ENCODE data around the gene SLC44A1.

DNA sequence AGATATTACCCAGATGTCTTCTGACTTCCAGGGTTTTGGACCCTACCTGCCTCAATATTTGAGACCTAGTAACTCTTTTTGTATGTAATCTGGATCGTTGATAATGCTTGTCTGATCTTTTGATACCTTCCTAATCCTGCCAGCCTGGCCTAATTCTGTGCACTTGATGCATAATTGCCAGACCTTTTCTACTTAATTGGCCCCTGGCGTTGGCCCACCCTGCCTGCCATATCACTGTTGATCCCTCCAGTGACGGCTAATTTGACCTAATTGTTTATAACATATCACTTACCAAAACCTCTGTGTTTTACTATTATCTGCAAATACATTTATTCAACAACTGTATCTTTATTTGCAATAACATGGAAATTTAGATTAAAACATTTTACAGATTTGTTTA is 49.0 kb downstream of the SLC44A1 start:
- TF ChIP-seq, protein P1, sequence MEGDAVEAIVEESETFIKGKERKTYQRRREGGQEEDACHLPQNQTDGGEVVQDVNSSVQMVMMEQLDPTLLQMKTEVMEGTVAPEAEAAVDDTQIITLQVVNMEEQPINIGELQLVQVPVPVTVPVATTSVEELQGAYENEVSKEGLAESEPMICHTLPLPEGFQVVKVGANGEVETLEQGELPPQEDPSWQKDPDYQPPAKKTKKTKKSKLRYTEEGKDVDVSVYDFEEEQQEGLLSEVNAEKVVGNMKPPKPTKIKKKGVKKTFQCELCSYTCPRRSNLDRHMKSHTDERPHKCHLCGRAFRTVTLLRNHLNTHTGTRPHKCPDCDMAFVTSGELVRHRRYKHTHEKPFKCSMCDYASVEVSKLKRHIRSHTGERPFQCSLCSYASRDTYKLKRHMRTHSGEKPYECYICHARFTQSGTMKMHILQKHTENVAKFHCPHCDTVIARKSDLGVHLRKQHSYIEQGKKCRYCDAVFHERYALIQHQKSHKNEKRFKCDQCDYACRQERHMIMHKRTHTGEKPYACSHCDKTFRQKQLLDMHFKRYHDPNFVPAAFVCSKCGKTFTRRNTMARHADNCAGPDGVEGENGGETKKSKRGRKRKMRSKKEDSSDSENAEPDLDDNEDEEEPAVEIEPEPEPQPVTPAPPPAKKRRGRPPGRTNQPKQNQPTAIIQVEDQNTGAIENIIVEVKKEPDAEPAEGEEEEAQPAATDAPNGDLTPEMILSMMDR (IDR thresholded peaks at IDR 0.05; ENCODE audit: low read depth, low read length) = no peak
- TF ChIP-seq POLR2A (IDR thresholded peaks at IDR 0.05; ENCODE audit: extremely low read depth, insufficient read length) = no peak

All from NB4 (cell line).